Smooth muscle cell (in vitro differentiated cells): Measurements from ENCODE around the gene TLE5. TPM values are rescaled to one million over a fixed set of nuclear protein-coding genes. Genes with fewer than 3 reads are reported as not detected.
"Not testable (repeated sequence)": the region's sequence is repeated elsewhere in the genome, so short reads cannot be mapped to it uniquely, and the experiment has no call there.

Experiments used
- DNase-seq: peaks from one replicate; lab custom pipeline; 2025; ENCODE audit not compliant: unreplicated experiment; lab: John Stamatoyannopoulos, UW
- H2AFZ ChIP-seq: fragments of 200-600 bp; sonication (generic); 2 replicates; pipeline ENCODE4 v1.6.0; 2016; ENCODE audit warnings: antibody characterized with exemption, low read depth, mild to moderate bottlenecking
- H3F3A ChIP-seq: fragments of 200-600 bp; sonication (generic); 2 replicates; pipeline ENCODE4 v1.6.0; 2017; ENCODE audit warnings: antibody characterized with exemption, low read depth
- H3K27ac ChIP-seq: fragments of 200-600 bp; sonication (generic); 2 replicates; pipeline ENCODE4 v1.5.1; 2016; ENCODE audit warnings: low read depth, mild to moderate bottlenecking
- H3K27me3 ChIP-seq: fragments of 200-600 bp; sonication (generic); 2 replicates; pipeline ENCODE4 v1.6.1; 2016; ENCODE audit warnings: low read depth, mild to moderate bottlenecking
- H3K36me3 ChIP-seq: fragments of 200-600 bp; sonication (generic); 2 replicates; pipeline ENCODE4 v1.5.1; 2016; ENCODE audit warnings: low read depth
- H3K4me1 ChIP-seq: fragments of 200-600 bp; sonication (generic); 2 replicates; pipeline ENCODE4 v1.5.1; 2016; ENCODE audit warnings: low read depth
- H3K4me2 ChIP-seq: fragments of 200-600 bp; sonication (generic); 2 replicates; pipeline ENCODE4 v1.6.0; 2016; ENCODE audit warnings: mild to moderate bottlenecking
- H3K4me3 ChIP-seq: fragments of 200-600 bp; sonication (generic); 2 replicates; pipeline ENCODE4 v1.5.1; 2016; ENCODE audit warnings: mild to moderate bottlenecking
- H3K79me2 ChIP-seq: fragments of 200-600 bp; sonication (generic); 2 replicates; pipeline ENCODE4 v1.6.0; 2016; ENCODE audit warnings: low read depth, mild to moderate bottlenecking
- H3K9ac ChIP-seq: fragments of 200-600 bp; sonication (generic); 2 replicates; pipeline ENCODE4 v1.6.0; 2016; ENCODE audit warnings: low read depth
- H3K9me3 ChIP-seq: fragments of 200-600 bp; sonication (generic); replicated peaks from 2 replicates; pipeline ENCODE4 v1.5.1; 2016; ENCODE audit warnings: low read depth
- H4K20me1 ChIP-seq: fragments of 200-600 bp; sonication (generic); 2 replicates; pipeline ENCODE4 v1.6.0; 2016; ENCODE audit warnings: low read depth
- CTCF ChIP-seq: fragments of 200-600 bp; sonication (generic); IDR thresholded peaks from 2 replicates; pipeline ENCODE4 v1.5.1; 2017; ENCODE audit warnings: borderline replicate concordance, mild to moderate bottlenecking, antibody characterized with exemption; ENCODE audit not compliant: insufficient read depth, poor library complexity, severe bottlenecking
- WGBS: methylation state at CpG from one replicate; pipeline ENCODE4 v1.1.7; 2016; ENCODE audit warnings: low lambda C conversion rate; 5-methylcytosine and 5-hydroxymethylcytosine counted together
- polyA plus RNA-seq: library from polyadenylated mRNA; unstranded; fragments of >200 nt; fragmentation: Nextera tagmentation; extraction: Ambion mirVana; gene quantifications from 2 replicates; pipeline ENCODE4 v1.2.1, GENCODE V29; 2016
- total RNA-seq: library from RNA; depleted of rRNA; stranded (reverse); fragments of >200 nt; gene quantifications from 2 replicates; pipeline ENCODE4 v1.2.3, GENCODE V29; 2014

The TLE5 gene
- total and polyA plus RNA-seq, 2 experiments from 2014 or later = 146 to 274 TPM

DNA sequence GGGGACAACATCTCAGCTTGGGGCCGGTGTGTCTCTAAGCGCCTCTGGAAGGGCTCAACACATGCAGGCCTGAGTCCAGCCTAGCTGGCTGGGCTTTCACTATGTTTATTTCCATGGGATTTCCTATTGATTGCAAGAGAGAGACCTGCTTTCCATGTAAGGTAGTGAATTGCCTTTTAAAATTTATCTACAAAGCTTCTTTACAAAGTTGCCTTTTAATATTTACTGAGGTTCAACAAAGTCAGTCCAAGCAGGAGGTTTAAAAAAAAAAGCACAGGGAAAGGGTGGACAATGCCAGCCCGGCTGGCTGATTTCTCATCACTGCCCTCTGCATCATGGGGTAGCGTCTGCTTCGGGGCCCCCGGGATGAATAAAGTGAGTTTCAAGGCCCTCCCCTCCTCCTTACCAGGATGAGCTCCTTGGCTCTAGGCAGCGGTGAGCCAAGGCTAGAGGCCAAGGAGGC lies 49.0 kb downstream of the TLE5 start:
- Histone ChIP-seq H2AFZ (no peak overlapping the region), H3K4me1 (no peaks in the 10 kb centered on the region), H3K27me3 (no peaks in the 10 kb centered on the region), H3K4me3 (no peak overlapping the region), H3K36me3 (no peaks in the 10 kb centered on the region), H3K4me2 (no peak overlapping the region), H3K79me2 (no peaks in the 10 kb centered on the region), H3F3A (no peaks in the 10 kb centered on the region), H3K27ac (no peak overlapping the region), H3K9me3 (no peaks in the 10 kb centered on the region), H4K20me1 (no peaks in the 10 kb centered on the region), H3K9ac (no peak overlapping the region)
- WGBS = 81% methylated on average over 7 of the region's 7 CpGs
- no peak for DNase-seq
- TF ChIP-seq CTCF = no peak

- 65% methylated on average over 16 of the region's 16 CpGs for WGBS
- Histone ChIP-seq H4K20me1 (no peaks in the 10 kb centered on the region), H2AFZ (no peak overlapping the region), H3K79me2 (no peaks in the 10 kb centered on the region), H3K4me3 (no peak overlapping the region), H3F3A (no peaks in the 10 kb centered on the region), H3K9ac (no peak overlapping the region), H3K27ac (no peak overlapping the region), H3K27me3 (no peaks in the 10 kb centered on the region), H3K4me2 (no peak overlapping the region), H3K36me3 (no peaks in the 10 kb centered on the region), H3K9me3 (no peaks in the 10 kb centered on the region), H3K4me1 (no peaks in the 10 kb centered on the region)
- TF ChIP-seq CTCF = no peak
- no peak for DNase-seq
Observed at GRCh38 chr19:3012621-3013262, 49.6 kb downstream of the TLE5 start.

DNA sequence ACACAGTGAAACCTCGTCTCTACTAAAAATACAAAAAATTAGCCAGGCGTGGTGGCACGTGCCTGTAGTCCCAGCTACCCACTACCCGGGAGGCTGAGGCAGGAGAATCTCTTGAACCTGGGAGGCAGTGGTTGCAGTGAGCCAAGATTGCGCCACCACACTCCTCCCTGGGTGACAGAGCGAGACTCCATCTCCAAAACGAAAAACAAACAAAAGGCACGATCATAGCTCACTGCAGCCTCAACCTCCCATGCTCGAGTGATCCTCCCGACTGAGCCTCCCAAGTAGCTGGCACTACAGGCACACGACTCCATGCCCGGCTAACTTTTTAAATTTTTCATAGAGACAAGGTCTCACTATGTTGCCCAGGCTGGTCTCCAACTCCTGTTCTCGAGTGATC lies 50.2 kb downstream of the TLE5 start:
- WGBS = 85% methylated on average over 13 of the region's 13 CpGs
- not testable (repeated sequence) for H2AFZ ChIP-seq, H3K36me3 ChIP-seq, H3K9me3 ChIP-seq, H3K9ac ChIP-seq, H3K79me2 ChIP-seq, H4K20me1 ChIP-seq, H3K4me1 ChIP-seq, H3K4me2 ChIP-seq, DNase-seq, H3K4me3 ChIP-seq, H3K27ac ChIP-seq, H3F3A ChIP-seq, H3K27me3 ChIP-seq

DNA sequence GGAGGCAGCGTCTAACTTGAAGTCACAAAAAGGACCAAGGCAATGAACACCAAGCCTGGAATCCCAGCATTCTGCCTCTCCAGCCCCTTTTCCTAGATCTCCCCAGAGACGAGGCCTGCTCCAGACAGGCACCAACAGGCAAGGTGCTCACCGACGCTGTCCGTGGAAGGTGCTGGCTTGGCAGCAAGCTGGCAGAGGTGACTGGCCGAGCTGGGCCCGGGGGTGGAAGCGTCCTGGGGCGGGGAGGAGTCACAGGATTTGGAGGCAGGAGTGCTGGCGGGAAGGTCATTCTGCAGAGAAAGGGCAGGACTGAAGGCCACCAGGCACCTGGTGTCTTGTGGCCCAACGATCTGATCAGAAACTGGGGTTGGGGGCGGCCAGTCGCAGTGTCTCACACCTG lies 51.4 kb downstream of the TLE5 start:
- H2AFZ ChIP-seq = no peak overlapping the region
- H3K4me3 ChIP-seq = no peak overlapping the region
- no peak overlapping the region for H3K9ac ChIP-seq
- H4K20me1 ChIP-seq = no peaks in the 10 kb centered on the region
- no peaks in the 10 kb centered on the region for H3K27me3 ChIP-seq
- H3F3A ChIP-seq = no peaks in the 10 kb centered on the region
- TF ChIP-seq CTCF = no peak
- DNase-seq = no peak
- H3K79me2 ChIP-seq = no peaks in the 10 kb centered on the region
- no peaks in the 10 kb centered on the region for H3K9me3 ChIP-seq
- H3K27ac ChIP-seq = no peak overlapping the region
- no peaks in the 10 kb centered on the region for H3K36me3 ChIP-seq
- no peaks in the 10 kb centered on the region for H3K4me1 ChIP-seq
- H3K4me2 ChIP-seq = no peak overlapping the region
- WGBS = 93% methylated on average over 13 of the region's 13 CpGs
